Activated naive CD4-positive, alpha-beta T cell treated with anti-CD3 and anti-CD28 coated beads for 36 hours (primary cell): ENCODE measurements around the gene AGXT2. TPM values are rescaled to one million over a fixed set of nuclear protein-coding genes. Genes with fewer than 3 reads are reported as not detected.
"Not testable (repeated sequence)": the region's sequence is repeated elsewhere in the genome, so short reads cannot be mapped to it uniquely, and the experiment has no call there.

ENCODE experiments used
- CTCF ChIA-PET: fragments of 350-600 bp; sonication (Branson Sonifier 250); formaldehyde crosslinking; loops from one replicate; lab custom pipeline; 2021; ENCODE audit warnings: antibody characterized with exemption; lab: Charles Lee
- DNase-seq: peaks from one replicate; pipeline ENCODE4 v3.0.0-alpha.2; 2020
- H3K27ac Mint-ChIP-seq: one replicate; pipeline ENCODE4 v1.8.0; 2021; ENCODE audit warnings: mild to moderate bottlenecking, mixed read lengths
- H3K27me3 Mint-ChIP-seq: one replicate; pipeline ENCODE4 v1.8.0; 2021; ENCODE audit warnings: low read depth, mixed read lengths
- H3K36me3 Mint-ChIP-seq: one replicate; pipeline ENCODE4 v1.8.0; 2021; ENCODE audit warnings: low read depth, mixed read lengths
- H3K4me1 Mint-ChIP-seq: one replicate; pipeline ENCODE4 v1.8.0; 2021; ENCODE audit warnings: low read depth, mixed read lengths
- H3K4me3 Mint-ChIP-seq: one replicate; pipeline ENCODE4 v1.8.0; 2021; ENCODE audit warnings: mild to moderate bottlenecking, moderate library complexity, mixed read lengths
- H3K9me3 Mint-ChIP-seq: one replicate; pipeline ENCODE4 v1.8.0; 2021; ENCODE audit warnings: mixed read lengths
- intact Hi-C: fragments of 100-400 bp; cut with micrococcal nuclease; formaldehyde crosslinking; loops from one replicate; pipeline ENCODE4 v1.15.1; 2023
- total RNA-seq, 2 experiments: library from RNA; stranded (reverse); gene quantifications; one replicate each; pipeline ENCODE4 v1.2.3, GENCODE V29; 2021

AGXT2 gene
- total RNA-seq, 2 experiments from 2014 or later = not detected

DNA sequence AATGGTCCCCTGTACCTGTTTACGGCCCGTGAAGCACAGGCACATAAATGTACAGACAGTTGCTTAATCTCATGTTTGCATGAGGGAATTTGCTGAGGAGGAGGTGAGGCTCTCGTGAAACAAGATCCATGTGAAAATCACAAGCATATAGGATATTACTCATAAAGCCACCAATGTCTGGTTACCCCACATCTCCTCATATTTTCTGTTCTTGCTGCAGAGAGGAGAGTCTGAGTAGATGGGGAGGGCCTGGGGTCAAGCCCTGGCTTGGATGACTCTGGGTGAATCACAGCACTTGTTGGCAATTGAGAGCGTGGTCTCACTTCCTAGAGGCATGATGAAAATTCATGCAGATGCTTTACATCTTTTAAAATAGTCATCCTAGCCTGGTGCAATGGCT is 975 bp downstream of the AGXT2 start:
- H3K4me3 Mint-ChIP-seq = no peak overlapping the region
- H3K27me3 Mint-ChIP-seq = peaks cover 20% of the 10 kb centered on the region
- CTCF ChIA-PET = no interaction called here
- H3K36me3 Mint-ChIP-seq = no peaks in the 10 kb centered on the region
- no peaks in the 10 kb centered on the region for H3K4me1 Mint-ChIP-seq
- intact Hi-C loops = no loop called here
- H3K27ac Mint-ChIP-seq = no peak overlapping the region
- no peaks in the 10 kb centered on the region for H3K9me3 Mint-ChIP-seq
- no peak for DNase-seq

DNA sequence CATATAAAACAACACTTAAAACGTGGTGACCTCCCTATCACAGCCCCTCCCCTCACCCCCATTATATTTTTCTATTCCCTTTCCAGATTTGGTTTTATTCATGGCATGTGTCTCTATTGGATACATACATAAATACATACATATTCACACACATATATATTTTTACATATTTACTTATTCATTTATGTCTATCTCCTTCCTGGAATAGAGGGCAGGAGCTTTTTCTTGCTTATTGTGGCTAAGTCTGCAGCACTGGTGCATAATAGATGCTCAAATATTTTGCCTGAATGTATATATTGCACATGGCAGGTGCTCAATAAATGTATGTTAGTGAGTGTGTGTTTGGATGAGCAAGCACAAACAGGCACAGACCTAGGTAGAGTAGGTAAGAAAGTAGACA is 2.5 kb downstream of the AGXT2 start:
- no peaks in the 10 kb centered on the region for H3K4me1 Mint-ChIP-seq
- no peak overlapping the region for H3K27ac Mint-ChIP-seq
- H3K9me3 Mint-ChIP-seq = no peaks in the 10 kb centered on the region
- no peak for DNase-seq
- CTCF ChIA-PET = interaction anchor here (0.5 kb wide), 1 partner anchor 23 kb away, joined by 3 read pairs; no protein-coding TSS in a partner anchor
- H3K4me3 Mint-ChIP-seq = no peak overlapping the region
- H3K36me3 Mint-ChIP-seq = no peaks in the 10 kb centered on the region
- intact Hi-C loops = no loop called here
- peaks cover 22% of the 10 kb centered on the region for H3K27me3 Mint-ChIP-seq

DNA sequence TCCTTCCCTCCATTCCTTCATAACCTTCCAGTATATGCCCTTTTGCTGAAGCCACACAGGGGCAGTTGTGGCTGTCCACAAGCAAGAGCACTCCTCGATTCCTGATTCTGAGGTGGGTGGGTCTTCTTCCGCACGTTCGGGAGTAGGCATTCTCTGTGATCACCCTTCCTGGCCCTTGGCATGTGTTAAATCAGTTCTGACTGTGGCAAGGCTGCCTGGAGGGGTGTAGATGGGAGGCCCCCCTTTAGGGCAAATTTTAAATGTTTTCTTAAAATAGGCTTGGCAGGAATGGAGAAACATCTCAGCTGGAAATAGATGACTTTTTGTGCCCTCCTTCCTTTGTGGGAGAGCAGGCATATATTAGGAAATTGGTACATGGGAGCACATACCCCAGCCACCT is 3.1 kb downstream of the AGXT2 start:
- Mint-ChIP-seq H3K4me1 (no peaks in the 10 kb centered on the region), H3K36me3 (no peaks in the 10 kb centered on the region), H3K4me3 (no peak overlapping the region), H3K9me3 (no peaks in the 10 kb centered on the region), H3K27me3 (peaks cover 23% of the 10 kb centered on the region), H3K27ac (no peak overlapping the region)
- intact Hi-C loops = no loop called here
- DNase-seq = no peak
- CTCF ChIA-PET = interaction anchor here (0.5 kb wide), 1 partner anchor 24 kb away, joined by 3 read pairs; no protein-coding TSS in a partner anchor

DNA sequence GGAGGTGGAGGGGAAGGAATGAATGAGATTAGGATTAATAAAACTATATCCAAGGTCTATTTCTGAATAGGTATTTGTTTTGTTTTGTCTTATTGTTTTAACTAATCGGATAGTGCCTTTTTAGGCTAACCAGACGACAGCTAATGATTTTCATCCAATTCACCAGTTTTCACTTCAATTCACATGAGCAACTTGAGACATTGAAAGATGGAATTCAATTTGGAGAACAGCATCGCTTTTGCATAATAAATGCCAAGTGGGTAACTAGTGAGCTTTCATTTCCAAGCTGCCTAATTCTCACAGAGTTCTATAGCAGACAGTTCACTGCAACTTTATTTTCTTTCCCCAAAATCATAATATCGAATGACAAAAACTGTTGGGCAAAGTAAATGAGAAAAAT is 5.0 kb downstream of the AGXT2 start:
- Mint-ChIP-seq H3K36me3 (no peaks in the 10 kb centered on the region), H3K27me3 (peaks cover 33% of the 10 kb centered on the region), H3K4me3 (no peak overlapping the region), H3K9me3 (no peaks in the 10 kb centered on the region), H3K4me1 (no peaks in the 10 kb centered on the region), H3K27ac (no peak overlapping the region)
- intact Hi-C loops = no loop called here
- CTCF ChIA-PET = no interaction called here
- DNase-seq = no peak

DNA sequence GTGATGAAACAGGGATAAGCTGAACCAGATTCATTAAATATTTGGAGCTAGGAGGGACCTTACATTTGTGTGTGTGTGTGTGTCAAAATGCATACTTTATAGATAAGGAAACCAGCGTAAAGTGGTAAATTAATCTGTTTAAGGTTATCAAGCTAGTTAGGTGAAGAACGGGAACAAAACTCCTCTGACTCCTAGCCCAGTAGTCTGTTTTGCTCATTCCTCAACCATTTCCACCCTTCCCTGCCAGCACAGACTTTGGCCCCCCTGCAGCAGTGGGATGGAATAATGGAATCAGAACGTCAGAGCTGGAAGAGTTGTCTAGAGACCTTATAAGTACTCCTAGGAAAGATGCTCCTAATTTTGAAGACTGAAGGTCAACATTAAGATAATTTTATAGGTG is 6.5 kb downstream of the AGXT2 start:
- CTCF ChIA-PET = interaction anchor here (0.7 to 0.8 kb wide), 2 partner anchors 38 to 953 kb away, joined by 3 to 4 read pairs; no protein-coding TSS in a partner anchor
- Mint-ChIP-seq H3K27ac (no peak overlapping the region), H3K4me1 (no peaks in the 10 kb centered on the region), H3K36me3 (no peaks in the 10 kb centered on the region), H3K27me3 (peaks cover 36% of the 10 kb centered on the region), H3K9me3 (no peaks in the 10 kb centered on the region), H3K4me3 (no peak overlapping the region)
- intact Hi-C loops = no loop called here
- DNase-seq = no peak

DNA sequence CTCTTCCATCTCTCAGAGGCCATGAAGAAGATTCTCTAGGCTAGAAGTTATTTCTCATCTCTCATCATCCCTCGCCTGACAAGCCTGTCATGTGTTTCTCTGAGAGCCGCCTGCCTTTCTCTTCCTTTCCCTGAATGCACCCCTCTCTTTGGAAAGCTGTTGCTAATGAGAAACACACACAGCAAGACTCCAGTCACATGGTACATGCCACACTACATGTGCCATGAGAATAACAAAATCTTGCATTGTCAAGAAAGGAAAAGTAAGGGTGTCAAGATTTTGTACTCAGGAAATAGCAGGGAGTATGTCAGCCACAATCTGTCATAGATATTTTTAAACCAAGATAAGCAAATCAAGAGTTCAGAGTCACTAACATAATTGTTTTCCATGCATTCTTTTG is 8.9 kb downstream of the AGXT2 start:
- no peak overlapping the region for H3K27ac Mint-ChIP-seq
- peaks cover 39% of the 10 kb centered on the region for H3K27me3 Mint-ChIP-seq
- DNase-seq = no peak
- no peaks in the 10 kb centered on the region for H3K36me3 Mint-ChIP-seq
- intact Hi-C loops = no loop called here
- no peaks in the 10 kb centered on the region for H3K4me1 Mint-ChIP-seq
- H3K9me3 Mint-ChIP-seq = no peaks in the 10 kb centered on the region
- CTCF ChIA-PET = no interaction called here
- H3K4me3 Mint-ChIP-seq = no peak overlapping the region

DNA sequence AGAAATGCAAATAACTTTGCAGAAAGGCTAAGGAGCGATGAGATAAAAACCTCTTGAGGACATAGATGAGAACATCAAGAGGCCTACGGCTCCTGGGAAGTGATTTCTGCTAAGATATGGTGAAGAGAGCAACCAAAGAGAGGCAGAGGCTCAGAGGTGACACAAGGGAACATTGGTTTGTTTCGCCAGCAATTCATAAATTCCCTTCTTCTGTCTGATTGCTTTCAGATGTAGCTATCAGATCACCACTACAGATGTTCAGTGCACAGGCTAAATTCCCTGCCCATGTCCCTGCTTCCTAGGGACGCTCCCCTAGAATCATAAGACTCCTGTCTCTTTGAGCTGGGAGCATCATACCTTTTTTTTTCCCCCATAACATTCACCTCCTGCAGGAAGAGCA is 11.2 kb downstream of the AGXT2 start:
- H3K36me3 Mint-ChIP-seq = no peaks in the 10 kb centered on the region
- DNase-seq = no peak
- no peak overlapping the region for H3K27ac Mint-ChIP-seq
- no peaks in the 10 kb centered on the region for H3K4me1 Mint-ChIP-seq
- H3K27me3 Mint-ChIP-seq = peaks cover 40% of the 10 kb centered on the region
- intact Hi-C loops = no loop called here
- CTCF ChIA-PET = no interaction called here
- H3K4me3 Mint-ChIP-seq = no peak overlapping the region
- H3K9me3 Mint-ChIP-seq = no peaks in the 10 kb centered on the region

DNA sequence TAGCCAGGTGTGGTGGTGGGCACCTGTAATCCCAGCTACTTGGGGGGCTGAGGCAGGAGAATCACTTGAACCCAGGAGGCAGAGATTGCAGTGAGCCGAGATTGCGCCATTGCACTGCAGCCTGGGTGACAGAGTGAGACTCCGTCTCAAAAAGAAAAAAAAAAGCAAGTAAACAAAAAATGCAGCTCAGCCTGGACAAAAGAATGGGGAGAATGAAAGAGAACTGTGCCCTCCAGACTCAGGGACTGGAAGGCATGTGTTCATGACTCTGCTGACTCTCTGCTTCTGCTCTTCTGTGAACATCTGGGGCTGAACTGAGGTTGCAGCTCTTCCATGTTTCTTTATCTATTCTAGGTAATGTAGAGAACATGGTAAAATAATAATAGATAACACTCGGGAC is 11.8 kb downstream of the AGXT2 start:
- H3K27ac Mint-ChIP-seq, H3K9me3 Mint-ChIP-seq, H3K36me3 Mint-ChIP-seq, DNase-seq, intact Hi-C loops, H3K4me1 Mint-ChIP-seq, CTCF ChIA-PET, H3K4me3 Mint-ChIP-seq: not testable (repeated sequence)
- H3K27me3 Mint-ChIP-seq = peaks cover 44% of the 10 kb centered on the region

DNA sequence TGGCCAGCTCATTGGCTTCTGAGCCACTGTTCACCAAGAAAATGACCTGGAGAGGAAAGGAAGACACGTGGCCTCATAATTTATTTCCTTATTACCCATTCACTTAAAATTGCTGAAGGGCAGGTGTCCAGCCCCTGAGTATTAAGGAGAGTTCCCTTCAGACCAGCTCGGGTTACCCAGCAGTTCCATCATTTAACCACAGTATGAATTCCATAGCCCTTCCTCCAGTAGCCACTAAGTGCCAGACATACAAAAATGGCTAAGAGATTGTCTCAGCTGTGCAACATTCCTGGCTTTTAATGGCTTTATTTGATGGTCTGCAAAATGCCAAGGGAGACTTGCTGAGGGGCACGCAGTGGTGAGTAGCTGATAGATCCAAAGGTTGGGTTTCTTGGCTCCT is 12.5 kb downstream of the AGXT2 start:
- no peak overlapping the region for H3K27ac Mint-ChIP-seq
- H3K4me1 Mint-ChIP-seq = no peaks in the 10 kb centered on the region
- no peak overlapping the region for H3K4me3 Mint-ChIP-seq
- H3K9me3 Mint-ChIP-seq = no peaks in the 10 kb centered on the region
- peaks cover 43% of the 10 kb centered on the region for H3K27me3 Mint-ChIP-seq
- no peaks in the 10 kb centered on the region for H3K36me3 Mint-ChIP-seq
- intact Hi-C loops = no loop called here
- CTCF ChIA-PET = no interaction called here
- no peak for DNase-seq

DNA sequence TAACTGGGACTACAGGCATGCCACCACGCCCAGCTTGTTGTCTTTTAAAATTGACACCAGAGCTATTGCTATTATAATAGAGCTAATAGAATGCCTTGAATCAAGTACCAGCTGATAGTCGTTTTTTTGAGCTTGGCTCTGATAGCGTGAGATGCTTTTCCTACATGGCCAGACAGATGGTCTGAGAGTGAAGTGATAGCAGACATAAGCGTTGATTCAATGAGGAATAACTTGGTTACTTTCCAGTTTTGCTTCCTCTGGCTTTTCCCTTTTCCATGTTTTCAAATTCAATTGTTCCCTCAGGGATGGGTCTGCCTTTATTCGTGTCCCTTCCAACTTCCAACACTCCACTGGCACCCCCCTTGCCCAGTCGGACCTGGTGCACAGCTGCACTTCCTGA is 15.4 kb downstream of the AGXT2 start:
- intact Hi-C loops = no loop called here
- Mint-ChIP-seq H3K9me3 (no peaks in the 10 kb centered on the region), H3K4me3 (no peak overlapping the region), H3K27ac (no peak overlapping the region), H3K36me3 (no peaks in the 10 kb centered on the region), H3K27me3 (peaks cover 42% of the 10 kb centered on the region), H3K4me1 (peaks cover 3% of the 10 kb centered on the region)
- CTCF ChIA-PET = no interaction called here
- no peak for DNase-seq

DNA sequence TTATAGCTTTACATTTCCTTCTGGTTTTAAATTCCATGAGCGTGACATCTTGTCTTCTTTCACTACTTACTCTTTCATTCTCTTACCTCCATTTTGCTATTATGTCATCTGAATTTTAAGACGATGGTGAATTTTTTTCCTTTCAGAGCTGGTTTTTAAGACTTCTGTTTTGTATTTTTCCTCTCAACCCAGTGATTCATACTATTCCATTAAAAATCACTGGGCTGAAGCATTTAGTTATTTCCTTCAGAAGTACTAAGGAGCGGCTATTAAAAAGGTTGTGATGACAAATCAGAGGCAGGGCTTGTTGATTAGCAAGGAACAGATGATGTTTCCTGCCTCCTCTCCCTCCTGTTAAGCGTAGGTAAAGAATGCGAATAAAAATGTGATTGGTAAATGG is 16.5 kb downstream of the AGXT2 start:
- Mint-ChIP-seq H3K36me3 (no peaks in the 10 kb centered on the region), H3K4me3 (no peak overlapping the region), H3K27me3 (peaks cover 38% of the 10 kb centered on the region), H3K4me1 (peaks cover 3% of the 10 kb centered on the region), H3K27ac (no peak overlapping the region), H3K9me3 (no peaks in the 10 kb centered on the region)
- DNase-seq = no peak
- intact Hi-C loops = no loop called here
- CTCF ChIA-PET = interaction anchor here (0.6 kb wide), 1 partner anchor 36 kb away, joined by 4 read pairs; no protein-coding TSS in a partner anchor

DNA sequence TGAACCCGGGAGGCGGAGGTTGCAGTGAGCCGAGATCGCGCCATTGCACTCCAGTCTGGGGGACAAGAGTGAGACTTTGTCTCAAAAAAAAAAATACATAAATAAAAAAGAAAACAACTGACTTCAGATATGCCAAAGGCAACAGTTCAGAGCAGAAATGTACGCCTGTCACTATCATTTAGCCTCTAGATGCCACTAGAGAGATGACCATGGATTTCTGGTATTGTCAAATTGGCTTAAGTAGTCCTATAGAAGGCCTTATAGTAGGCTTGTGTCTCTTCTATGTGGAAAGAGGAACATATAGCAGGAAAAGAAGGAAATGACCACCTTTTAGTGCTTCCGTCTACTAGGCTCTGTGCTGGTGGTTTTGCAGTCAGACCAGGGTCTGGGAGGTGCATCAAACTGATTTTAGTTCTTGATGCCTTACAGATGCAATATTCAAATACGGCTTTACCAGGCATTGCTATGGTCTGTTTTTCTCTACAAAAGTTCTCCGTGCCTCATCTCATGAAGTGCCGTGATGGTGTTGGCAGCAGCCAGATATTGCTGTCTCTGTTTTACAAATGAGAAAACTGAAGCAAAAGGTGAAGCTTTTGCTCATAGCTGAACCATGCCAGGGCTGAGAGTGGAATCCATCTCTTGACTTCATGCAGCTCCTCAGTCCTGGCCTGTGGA is 17.2 kb downstream of the AGXT2 start:
- Mint-ChIP-seq H3K4me3 (no peak overlapping the region), H3K4me1 (peaks cover 3% of the 10 kb centered on the region), H3K27ac (no peak overlapping the region), H3K9me3 (no peaks in the 10 kb centered on the region), H3K36me3 (no peaks in the 10 kb centered on the region), H3K27me3 (peaks cover 38% of the 10 kb centered on the region)
- intact Hi-C loops = no loop called here
- CTCF ChIA-PET = no interaction called here
- DNase-seq = no peak

DNA sequence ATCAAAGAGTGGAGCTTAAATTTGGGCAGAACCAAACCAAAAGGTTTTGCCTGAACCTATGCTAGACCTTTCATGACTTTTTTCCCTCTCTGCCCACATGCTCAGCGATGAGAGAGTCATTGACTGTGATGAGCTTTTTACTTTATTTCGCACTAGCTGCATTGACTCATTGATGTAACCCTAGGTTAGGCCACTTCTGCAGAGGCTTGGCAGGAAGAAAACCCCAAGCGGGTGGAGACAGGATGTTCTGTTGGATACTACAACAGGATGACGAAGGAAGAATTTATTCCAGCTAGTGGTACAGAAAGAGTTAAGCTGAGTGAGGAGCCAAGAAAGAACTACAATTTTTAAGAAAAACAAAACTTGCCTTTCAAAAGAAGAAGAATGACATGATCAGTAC is 18.4 kb downstream of the AGXT2 start:
- Mint-ChIP-seq H3K27ac (no peak overlapping the region), H3K36me3 (no peaks in the 10 kb centered on the region), H3K27me3 (peaks cover 32% of the 10 kb centered on the region), H3K9me3 (no peaks in the 10 kb centered on the region), H3K4me3 (no peak overlapping the region), H3K4me1 (peaks cover 3% of the 10 kb centered on the region)
- peak; percentile 16 for DNase-seq
- CTCF ChIA-PET = interaction anchor here (0.8 to 0.9 kb wide), 3 partner anchors 22 to 966 kb away, joined by 3 to 5 read pairs (median 4); no protein-coding TSS in a partner anchor
- intact Hi-C loops = no loop called here
